WTC11 (cell line): ENCODE results near the gene TRIP10.

Source experiments
- CTCF ChIP-seq: fragments of 200-600 bp; IDR thresholded peaks from 2 replicates; pipeline ENCODE4 v1.8.0; 2022; ENCODE audit warnings: antibody characterized with exemption
- FOXK1 ChIP-seq: sonication (generic); formaldehyde crosslinking; IDR thresholded peaks from 2 replicates; pipeline ENCODE4 v1.8.0; 2022; ENCODE audit warnings: mild to moderate bottlenecking, moderate library complexity, missing genetic modification reagents
- HMGXB4 ChIP-seq: sonication (generic); formaldehyde crosslinking; IDR thresholded peaks from 2 replicates; pipeline ENCODE4 v1.8.1; 2023; ENCODE audit warnings: mild to moderate bottlenecking, moderate library complexity, missing genetic modification reagents
- TP53 ChIP-seq: sonication (generic); formaldehyde crosslinking; IDR thresholded peaks from 2 replicates; pipeline ENCODE4 v1.8.1; 2023; ENCODE audit warnings: mild to moderate bottlenecking, missing genetic modification reagents

GRCh38 chr19:6712231-6712630 lies 27.2 kb upstream of the TRIP10 start:
- TF ChIP-seq CTCF (no peak), HMGXB4 (CRISPR knock-in tag) (no peak), FOXK1 (CRISPR knock-in tag) (no peak), TP53 (no peak)
